ENCODE data around the gene RUSC2. TPM values are rescaled to one million over a fixed set of nuclear protein-coding genes. Genes with fewer than 3 reads are reported as not detected.

The RUSC2 gene
- total RNA-seq, 4 donors from 2014 or later = 5.1 to 16.0 (median 8.6) TPM

- Histone ChIP-seq H3K4me1 (peaks cover 0 to 31% (median 3%) of the 10 kb centered on the region in 3 donors), H3K27me3 (no peaks in the 10 kb centered on the region), H3K4me3 (no peak overlapping the region), H3K36me3 (no peaks in the 10 kb centered on the region), H3K27ac (peak overlapping the region in 1 of 4 donors; percentile 60), H3K9me3 (no peaks in the 10 kb centered on the region)
- intact Hi-C loops (cut with DNase I) = no loop called here
- 5 to 44% methylated on average over 1 of the region's 1 CpG for WGBS, 2 donors
- no peak for DNase-seq
- TF ChIP-seq CTCF (IDR thresholded peaks at IDR 0.05) (no peak), POLR2A (IDR thresholded peaks at IDR 0.05) (no peak)
These were observed 10.3 kb downstream of the RUSC2 start for GRCh38 chr9:35500130-35500748.

- no peak overlapping the region for H3K4me3 ChIP-seq
- intact Hi-C loops (cut with DNase I) = no loop called here
- peaks cover 0 to 33% (median 3%) of the 10 kb centered on the region in 3 donors for H3K4me1 ChIP-seq
- TF ChIP-seq CTCF (IDR thresholded peaks at IDR 0.05) (no peak), POLR2A (IDR thresholded peaks at IDR 0.05) (no peak)
- H3K36me3 ChIP-seq = no peaks in the 10 kb centered on the region
- H3K27ac ChIP-seq = no peak overlapping the region
- DNase-seq = no peak
- H3K27me3 ChIP-seq = no peaks in the 10 kb centered on the region
- 20 to 36% methylated on average over 1 of the region's 1 CpG for WGBS, 2 donors
- H3K9me3 ChIP-seq = no peaks in the 10 kb centered on the region
These were observed 12.0 kb downstream of the RUSC2 start for GRCh38 chr9:35501946-35502345.

- H3K36me3 ChIP-seq = no peaks in the 10 kb centered on the region
- H3K9me3 ChIP-seq = no peaks in the 10 kb centered on the region
- H3K4me3 ChIP-seq = no peak overlapping the region
- H3K27me3 ChIP-seq = no peaks in the 10 kb centered on the region
- intact Hi-C loops (cut with DNase I) = no loop called here
- TF ChIP-seq POLR2A (IDR thresholded peaks at IDR 0.05) (no peak), CTCF (IDR thresholded peaks at IDR 0.05) (no peak)
- H3K27ac ChIP-seq = no peak overlapping the region
- no peak for DNase-seq
- H3K4me1 ChIP-seq = peaks cover 0 to 38% (median 4%) of the 10 kb centered on the region in 3 donors
- 74 to 93% methylated on average over 2 of the region's 2 CpGs for WGBS, 2 donors
These were observed 16.4 kb downstream of the RUSC2 start for GRCh38 chr9:35506359-35506758.

GRCh38 chr9:35508069-35508468 is 18.2 kb downstream of the RUSC2 start:
- Histone ChIP-seq H3K4me1 (peaks cover 0 to 45% (median 4%) of the 10 kb centered on the region in 3 donors), H3K9me3 (no peaks in the 10 kb centered on the region), H3K36me3 (no peaks in the 10 kb centered on the region), H3K4me3 (no peak overlapping the region), H3K27me3 (no peaks in the 10 kb centered on the region), H3K27ac (peak overlapping the region in 2 of 4 donors; percentile 18 to 27)
- intact Hi-C loops (cut with DNase I) = no loop called here
- TF ChIP-seq POLR2A (IDR thresholded peaks at IDR 0.05) = no peak
- TF ChIP-seq CTCF (IDR thresholded peaks at IDR 0.05) = no peak
- 40 to 49% methylated on average over 3 of the region's 3 CpGs for WGBS, 2 donors
- DNase-seq = no peak

- no peak for DNase-seq
- Histone ChIP-seq H3K27me3 (no peaks in the 10 kb centered on the region), H3K36me3 (no peaks in the 10 kb centered on the region), H3K4me3 (no peak overlapping the region), H3K27ac (peak overlapping the region; percentile 43 to 86 (median 77)), H3K9me3 (no peaks in the 10 kb centered on the region), H3K4me1 (peaks cover 0 to 45% (median 4%) of the 10 kb centered on the region in 3 donors)
- intact Hi-C loops (cut with DNase I) = no loop called here
- WGBS, 2 donors = 49 to 66% methylated on average over 2 to 3 of the region's 3 CpGs
- TF ChIP-seq CTCF (IDR thresholded peaks at IDR 0.05) = no peak
- TF ChIP-seq POLR2A (IDR thresholded peaks at IDR 0.05) = no peak
These were observed 20.5 kb downstream of the RUSC2 start for GRCh38 chr9:35510383-35510753.

Measured in esophagus squamous epithelium (tissue), 5 donors.